HepG2 (cell line): ENCODE measurements around the gene ARL6IP4. TPM values are rescaled to one million over a fixed set of nuclear protein-coding genes. Genes with fewer than 3 reads are reported as not detected.

Source experiments
- ATAC-seq: fragments of 200-7000 bp; cut with Tn5 transposase; 3 replicates; pipeline ENCODE4 v1.9.1; 2020; ENCODE audit warnings: mild to moderate bottlenecking, moderate library complexity
- BruUV-seq: library from RNA; stranded (reverse); fragments of 400-500 nt; replicated peaks from 2 replicates; lab custom pipeline; 2021; lab: Mats Ljungman, UMichigan
- CTCF ChIA-PET: fragments of 300-600 bp; formaldehyde crosslinking; extraction: SDS; loops from one replicate; lab custom pipeline; 2021; ENCODE audit warnings: low total read pairs, inconsistent platforms, low intra/inter-chr PET ratio; lab: Yijun Ruan, JAX
- POLR2A ChIA-PET: fragments of 350-600 bp; sonication (Branson Sonifier 250); formaldehyde crosslinking; loops from one replicate; lab custom pipeline; 2020; ENCODE audit warnings: antibody characterized with exemption, inconsistent platforms; lab: Yijun Ruan, JAX
- DNase-seq: peaks from one replicate; pipeline ENCODE4 v3.0.0-alpha.2; 2015; ENCODE audit warnings: low spot score
- FAIRE-seq: peaks from 3 replicates; lab custom pipeline; 2011; peaks lifted over from hg19 to GRCh38; lab: Jason Lieb, UNC
- H2AFZ ChIP-seq: one replicate; pipeline ENCODE4 v1.6.1; 2011; ENCODE audit warnings: low read length, inconsistent platforms
- H3K27ac ChIP-seq: fragments of 300-600 bp; 3 replicates; pipeline ENCODE4 v1.8.0; 2011; ENCODE audit warnings: mixed run types, mild to moderate bottlenecking, mixed read lengths, low read length, inconsistent platforms; ENCODE audit not compliant: insufficient read depth; ENCODE audit errors: extremely low read length
- H3K27me3 ChIP-seq, 2 experiments: fragments of 200-600 bp in 1 of 2; 2 replicates in 1 of 2; 3 replicates in 1 of 2; pipeline versions ENCODE4 v1.6.0 to v1.8.0; 2011; ENCODE audit warnings: low read length in 2 of 2, mild to moderate bottlenecking in 2 of 2, moderate library complexity in 2 of 2, inconsistent platforms in 1 of 2; ENCODE audit not compliant: insufficient read depth in 2 of 2, control insufficient read depth in 1 of 2
- H3K36me3 ChIP-seq, 2 experiments: fragments of 200-600 bp in 1 of 2; replicated peaks in 1 of 2; 2 replicates in 1 of 2; 3 replicates in 1 of 2; pipeline versions ENCODE4 v1.5.1 to v1.8.0; 2011; ENCODE audit warnings: low read length in 2 of 2, inconsistent platforms in 1 of 2; ENCODE audit not compliant: insufficient read depth in 2 of 2, control insufficient read depth in 1 of 2
- H3K4me1 ChIP-seq: 2 replicates; pipeline ENCODE4 v1.5.1; 2012; ENCODE audit warnings: low read length, inconsistent platforms; ENCODE audit not compliant: insufficient read depth
- H3K4me2 ChIP-seq: 2 replicates; pipeline ENCODE4 v1.6.0; 2011; ENCODE audit warnings: low read depth, low read length, inconsistent platforms
- H3K4me3 ChIP-seq, 3 experiments: fragments of 200-600 bp in 1 of 3; sonication (generic), shearing (Covaris generic) in 1 of 3; replicated peaks in 1 of 3; 2 replicates each; pipeline ENCODE4 v1.5.1; 2011 to 2016; ENCODE audit warnings: low read length in 3 of 3, inconsistent platforms in 2 of 3, low read depth in 2 of 3, mild to moderate bottlenecking in 2 of 3, control low read depth in 1 of 3, mixed read lengths in 1 of 3; ENCODE audit not compliant: insufficient read depth in 1 of 3
- H3K79me2 ChIP-seq: one replicate; pipeline ENCODE4 v1.6.1; 2011; ENCODE audit warnings: low read length, inconsistent platforms; ENCODE audit not compliant: insufficient read depth
- H3K9ac ChIP-seq: 2 replicates; pipeline ENCODE4 v1.6.0; 2011; ENCODE audit warnings: mild to moderate bottlenecking, low read depth, low read length, inconsistent platforms; ENCODE audit not compliant: insufficient read depth
- H3K9me3 ChIP-seq: 2 replicates; pipeline ENCODE4 v1.5.1; 2012; ENCODE audit warnings: mild to moderate bottlenecking, low read length
- H4K20me1 ChIP-seq: 2 replicates; pipeline ENCODE4 v1.6.0; 2011; ENCODE audit warnings: inconsistent platforms, mild to moderate bottlenecking, low read length, moderate library complexity; ENCODE audit not compliant: insufficient read depth
- ARID3A ChIP-seq: IDR thresholded peaks from 2 replicates; pipeline ENCODE4 v1.6.1; 2012; ENCODE audit warnings: low read depth, low read length, improper control_type of control experiment
- ATF3 ChIP-seq: sonication (generic); formaldehyde crosslinking; IDR thresholded peaks from 2 replicates; pipeline ENCODE4 v1.4.0; 2020; ENCODE audit warnings: missing genetic modification reagents
- CC2D1A ChIP-seq: sonication (generic); formaldehyde crosslinking; IDR thresholded peaks from 2 replicates; pipeline ENCODE4 v1.8.1; 2023; ENCODE audit warnings: mild to moderate bottlenecking, missing genetic modification reagents
- MIER3 ChIP-seq: IDR thresholded peaks from 2 replicates; pipeline ENCODE4 v1.6.1; 2016; ENCODE audit warnings: missing compliant biosample characterization, borderline replicate concordance
- NFKB2 ChIP-seq: sonication (generic); formaldehyde crosslinking; IDR thresholded peaks from 2 replicates; pipeline ENCODE4 v1.4.0; 2020; ENCODE audit warnings: missing genetic modification reagents, borderline replicate concordance
- RBAK ChIP-seq: sonication (generic); formaldehyde crosslinking; IDR thresholded peaks from 2 replicates; pipeline ENCODE4 v1.5.1; 2020; ENCODE audit warnings: mild to moderate bottlenecking, missing genetic modification reagents
- SMAD1 ChIP-seq: sonication (generic); formaldehyde crosslinking; IDR thresholded peaks from 2 replicates; pipeline ENCODE4 v1.4.0; 2020; ENCODE audit warnings: missing genetic modification reagents, low read depth, mild to moderate bottlenecking, borderline replicate concordance
- STAT5B ChIP-seq: sonication (generic); formaldehyde crosslinking; IDR thresholded peaks from 2 replicates; pipeline ENCODE4 v1.4.0; 2020; ENCODE audit warnings: missing genetic modification reagents
- TBP ChIP-seq: sonication (generic); formaldehyde crosslinking; IDR thresholded peaks from 2 replicates; pipeline ENCODE4 v1.5.0; 2020; ENCODE audit warnings: missing genetic modification reagents
- THAP9 ChIP-seq: sonication (generic); formaldehyde crosslinking; IDR thresholded peaks from 2 replicates; pipeline ENCODE4; 2020; ENCODE audit warnings: missing genetic modification reagents, mild to moderate bottlenecking, borderline replicate concordance
- ZNF225 ChIP-seq: sonication (generic); formaldehyde crosslinking; IDR thresholded peaks from 2 replicates; pipeline ENCODE4 v1.4.0; 2020; ENCODE audit warnings: mild to moderate bottlenecking, missing genetic modification reagents
- ZNF350 ChIP-seq: sonication (generic); formaldehyde crosslinking; IDR thresholded peaks from 2 replicates; pipeline ENCODE4 v1.4.0; 2020; ENCODE audit warnings: mild to moderate bottlenecking, low read depth, missing genetic modification reagents, borderline replicate concordance
- ZNF619 ChIP-seq: sonication (generic); formaldehyde crosslinking; IDR thresholded peaks from 2 replicates; pipeline ENCODE4 v1.4.0; 2020; ENCODE audit warnings: mild to moderate bottlenecking, missing genetic modification reagents
- WGBS: methylation state at CpG from one replicate; pipeline ENCODE4 v1.1.6; 2017; ENCODE audit warnings: low lambda C conversion rate; 5-methylcytosine and 5-hydroxymethylcytosine counted together
- in situ Hi-C: cut with HindIII; loops from 2 replicates; pipeline ENCODE4 v1.10.0; 2017; ENCODE audit warnings: low pct_unique_long_range_greater_than_20kb; ENCODE audit not compliant: extremely low pct_ligation_motif_present
- intact Hi-C: fragments of 100-400 bp; cut with micrococcal nuclease; formaldehyde crosslinking; loops from one replicate; pipeline ENCODE4 v1.10.0; 2022; ENCODE audit not compliant: unreplicated experiment
- polyA plus RNA-seq, 8 experiments: library from polyadenylated mRNA; depleted of rRNA in 3 of 8; stranded (reverse) in 7 of 8; unstranded in 1 of 8; fragments of >200 nt; fragmentation: Illumina TruSeq in 4 of 8; extraction: Trizol in 4 of 8; gene quantifications; 2 replicates each; pipeline versions ENCODE4 v1.2.1 to v1.2.3, GENCODE V29; 2011 to 2016; ENCODE audit warnings: low read depth in 4 of 8, missing spikeins in 1 of 8, mixed read lengths in 1 of 8; ENCODE audit not compliant: insufficient read depth in 1 of 8
- total RNA-seq, 5 experiments: library from RNA; depleted of rRNA; stranded (reverse); fragments of >200 nt; fragmentation: Illumina TruSeq; extraction: Trizol; gene quantifications; 2 replicates each; pipeline ENCODE4 v1.2.3, GENCODE V29; 2016; ENCODE audit warnings: low read depth in 1 of 5
- TF ChIP-seq, protein P1 (sequence below): sonication (generic); formaldehyde crosslinking; IDR thresholded peaks from 2 replicates; pipeline ENCODE4 v1.9.0; 2021; ENCODE audit warnings: missing genetic modification reagents, borderline replicate concordance
- TF ChIP-seq, protein P2 (sequence below): sonication (generic); formaldehyde crosslinking; IDR thresholded peaks from 2 replicates; pipeline ENCODE4 v1.4.0; 2020; ENCODE audit warnings: missing genetic modification reagents
- TF ChIP-seq, protein P3 (sequence below): IDR thresholded peaks from 2 replicates; pipeline ENCODE4 v1.6.1; 2012; ENCODE audit warnings: inconsistent platforms

ARL6IP4 gene
- total and polyA plus RNA-seq, 2 of the 13 experiments (the other 11 are each of a cell fraction or from before 2014, with no cell fraction given): 155 to 220 TPM

DNA sequence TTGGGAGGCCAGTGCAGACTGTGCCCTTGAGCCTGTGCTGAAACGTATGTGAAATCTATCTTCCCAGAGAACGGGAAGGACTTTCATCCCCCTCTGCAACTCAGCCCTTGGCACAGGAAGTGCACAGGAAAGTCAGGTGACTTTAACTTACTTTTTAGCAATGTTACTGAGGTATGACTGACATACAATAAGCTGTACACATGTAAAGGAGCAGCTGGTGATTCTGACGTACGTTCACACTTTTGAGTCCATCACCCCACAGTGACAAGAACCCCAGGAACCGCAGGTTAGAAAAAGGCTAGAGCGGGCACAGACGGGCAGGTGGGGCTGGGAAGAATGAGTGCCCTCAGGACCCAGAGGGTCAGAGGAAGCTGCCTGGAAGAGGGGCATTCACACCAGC lies 48.0 kb downstream of the ARL6IP4 start:
- in situ Hi-C loops (no loop called here), intact Hi-C loops (no loop called here)
- Histone ChIP-seq H3K4me3 (no peak overlapping the region), H3K27me3 (no peaks in the 10 kb centered on the region), H3K4me2 (no peak overlapping the region), H3K4me1 (no peaks in the 10 kb centered on the region), H3K79me2 (no peaks in the 10 kb centered on the region), H3K36me3 (peaks cover 8 to 41% of the 10 kb centered on the region in 2 experiments), H3K9ac (no peak overlapping the region), H2AFZ (no peak overlapping the region), H4K20me1 (no peaks in the 10 kb centered on the region), H3K9me3 (no peaks in the 10 kb centered on the region), H3K27ac (no peak overlapping the region)
- TF ChIP-seq ARID3A (no peak), STAT5B (CRISPR knock-in tag) (no peak), ZNF350 (CRISPR knock-in tag) (no peak), ZNF619 (CRISPR knock-in tag) (no peak), RBAK (CRISPR knock-in tag) (no peak), SMAD1 (CRISPR knock-in tag) (no peak), ZNF225 (CRISPR knock-in tag) (no peak), MIER3 (CRISPR knock-in tag) (no peak), THAP9 (CRISPR knock-in tag) (no peak), NFKB2 (CRISPR knock-in tag) (no peak), TBP (CRISPR knock-in tag) (no peak), CC2D1A (CRISPR knock-in tag) (no peak), ATF3 (CRISPR knock-in tag) (no peak)
- TF ChIP-seq, protein P1, sequence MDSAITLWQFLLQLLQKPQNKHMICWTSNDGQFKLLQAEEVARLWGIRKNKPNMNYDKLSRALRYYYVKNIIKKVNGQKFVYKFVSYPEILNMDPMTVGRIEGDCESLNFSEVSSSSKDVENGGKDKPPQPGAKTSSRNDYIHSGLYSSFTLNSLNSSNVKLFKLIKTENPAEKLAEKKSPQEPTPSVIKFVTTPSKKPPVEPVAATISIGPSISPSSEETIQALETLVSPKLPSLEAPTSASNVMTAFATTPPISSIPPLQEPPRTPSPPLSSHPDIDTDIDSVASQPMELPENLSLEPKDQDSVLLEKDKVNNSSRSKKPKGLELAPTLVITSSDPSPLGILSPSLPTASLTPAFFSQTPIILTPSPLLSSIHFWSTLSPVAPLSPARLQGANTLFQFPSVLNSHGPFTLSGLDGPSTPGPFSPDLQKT (CRISPR knock-in tag): no peak
- TF ChIP-seq, protein P2, sequence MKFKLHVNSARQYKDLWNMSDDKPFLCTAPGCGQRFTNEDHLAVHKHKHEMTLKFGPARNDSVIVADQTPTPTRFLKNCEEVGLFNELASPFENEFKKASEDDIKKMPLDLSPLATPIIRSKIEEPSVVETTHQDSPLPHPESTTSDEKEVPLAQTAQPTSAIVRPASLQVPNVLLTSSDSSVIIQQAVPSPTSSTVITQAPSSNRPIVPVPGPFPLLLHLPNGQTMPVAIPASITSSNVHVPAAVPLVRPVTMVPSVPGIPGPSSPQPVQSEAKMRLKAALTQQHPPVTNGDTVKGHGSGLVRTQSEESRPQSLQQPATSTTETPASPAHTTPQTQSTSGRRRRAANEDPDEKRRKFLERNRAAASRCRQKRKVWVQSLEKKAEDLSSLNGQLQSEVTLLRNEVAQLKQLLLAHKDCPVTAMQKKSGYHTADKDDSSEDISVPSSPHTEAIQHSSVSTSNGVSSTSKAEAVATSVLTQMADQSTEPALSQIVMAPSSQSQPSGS (CRISPR knock-in tag): no peak
- TF ChIP-seq, protein P3, sequence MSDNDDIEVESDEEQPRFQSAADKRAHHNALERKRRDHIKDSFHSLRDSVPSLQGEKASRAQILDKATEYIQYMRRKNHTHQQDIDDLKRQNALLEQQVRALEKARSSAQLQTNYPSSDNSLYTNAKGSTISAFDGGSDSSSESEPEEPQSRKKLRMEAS: no peak
- ChIA-PET POLR2A (no interaction called here), CTCF (no interaction called here)
- WGBS: 90% methylated on average over 7 of the region's 7 CpGs
- no peak for FAIRE-seq
- DNase-seq: no peak
- no peak for ATAC-seq
- no TSS peak for BruUV-seq
